Caco-2 (cell line): ENCODE results near the gene CFAP221. TPM values are rescaled to one million over a fixed set of nuclear protein-coding genes. Genes with fewer than 3 reads are reported as not detected.

Experiments used
- BruUV-seq: library from RNA; stranded (reverse); fragments of 400-500 nt; replicated peaks from 2 replicates; lab custom pipeline; 2021; lab: Mats Ljungman, UMichigan
- CTCF ChIA-PET: fragments of 300-600 bp; sonication (Branson Sonifier 250); formaldehyde crosslinking; loops from one replicate; lab custom pipeline; 2022; ENCODE audit warnings: antibody characterized with exemption; lab: Charles Lee
- POLR2A ChIA-PET: fragments of 300-600 bp; sonication (Branson Sonifier 250); formaldehyde crosslinking; loops from one replicate; lab custom pipeline; 2022; ENCODE audit warnings: antibody characterized with exemption; lab: Charles Lee
- DNase-seq, 2 experiments: peaks; one replicate each; pipeline versions ENCODE4 v3.0.0 to v3.0.0-alpha.2; 2020 to 2022
- H3K27me3 ChIP-seq: replicated peaks from 2 replicates; pipeline ENCODE4 v1.6.0; 2011; ENCODE audit warnings: low read length; ENCODE audit not compliant: control insufficient read depth, insufficient read depth
- H3K36me3 ChIP-seq: 2 replicates; pipeline ENCODE4 v1.5.1; 2011; ENCODE audit warnings: low read length; ENCODE audit not compliant: control insufficient read depth, insufficient read depth
- H3K4me1 ChIP-seq: fragments of 250-450 bp; sonication (Bioruptor Pico); 2 replicates; pipeline ENCODE4 v1.5.1; 2020; ENCODE audit warnings: mild to moderate bottlenecking
- H3K4me3 ChIP-seq: 2 replicates; pipeline ENCODE4 v1.5.1; 2011; ENCODE audit warnings: low read depth, mild to moderate bottlenecking, control low read depth, low read length
- H3K9me3 ChIP-seq: fragments of 250-450 bp; sonication (Bioruptor Pico); 2 replicates; pipeline ENCODE4 v1.5.1; 2020; ENCODE audit warnings: mild to moderate bottlenecking, moderate library complexity
- H3K27ac Mint-ChIP-seq: one replicate; pipeline ENCODE4 v1.8.0; 2022; ENCODE audit warnings: mixed read lengths; ENCODE audit not compliant: unreplicated experiment
- H3K27me3 Mint-ChIP-seq: one replicate; pipeline ENCODE4 v1.8.0; 2022; ENCODE audit warnings: mixed read lengths; ENCODE audit not compliant: insufficient read depth, unreplicated experiment
- H3K36me3 Mint-ChIP-seq: one replicate; pipeline ENCODE4 v1.8.0; 2022; ENCODE audit warnings: mild to moderate bottlenecking, mixed read lengths; ENCODE audit not compliant: insufficient read depth, unreplicated experiment
- H3K4me1 Mint-ChIP-seq: one replicate; pipeline ENCODE4 v1.8.0; 2022; ENCODE audit warnings: low read depth, mixed read lengths; ENCODE audit not compliant: unreplicated experiment
- H3K4me3 Mint-ChIP-seq: one replicate; pipeline ENCODE4 v1.8.0; 2022; ENCODE audit warnings: mild to moderate bottlenecking, moderate library complexity, mixed read lengths; ENCODE audit not compliant: unreplicated experiment
- H3K9me3 Mint-ChIP-seq: one replicate; pipeline ENCODE4 v1.8.0; 2022; ENCODE audit warnings: mixed read lengths; ENCODE audit not compliant: unreplicated experiment
- CTCF ChIP-seq, 2 experiments: fragments of 200-600 bp in 1 of 2; IDR thresholded peaks; 1 replicate in 1 of 2; 2 replicates in 1 of 2; pipeline versions ENCODE4 v1.5.1 to v1.8.0; 2011 to 2022; ENCODE audit warnings: antibody characterized with exemption in 1 of 2, control low read depth in 1 of 2, inconsistent platforms in 1 of 2, low read depth in 1 of 2, low read length in 1 of 2, mild to moderate bottlenecking in 1 of 2, moderate library complexity in 1 of 2; ENCODE audit not compliant: insufficient read depth in 1 of 2, severe bottlenecking in 1 of 2, unreplicated experiment in 1 of 2
- intact Hi-C: fragments of 100-400 bp; cut with micrococcal nuclease; formaldehyde crosslinking; loops from one replicate; pipeline ENCODE4 v1.10.0; 2022; ENCODE audit not compliant: unreplicated experiment
- total RNA-seq: library from RNA; stranded (reverse); gene quantifications from 2 replicates; pipeline ENCODE4 v1.2.3, GENCODE V29; 2022

The CFAP221 gene
- total RNA-seq, 1 experiment from 2014 or later = not detected

DNA sequence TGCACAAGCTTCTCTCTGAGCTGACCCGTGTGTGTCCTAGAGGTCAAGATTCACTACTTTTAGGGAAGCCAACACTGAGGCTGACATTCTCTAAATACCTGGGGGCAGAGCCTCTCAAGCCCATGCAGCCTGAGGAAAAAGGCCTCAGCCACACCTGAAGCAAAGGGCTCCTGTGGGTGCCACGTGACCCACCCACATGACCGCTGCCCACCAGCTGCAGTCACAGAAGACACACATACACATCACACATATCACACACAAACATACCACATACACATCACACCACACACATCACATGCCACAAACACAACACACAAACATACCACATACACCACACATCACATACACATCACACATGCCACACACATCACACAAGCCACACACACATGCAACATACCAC is 149.3 kb downstream of the CFAP221 start:
- Mint-ChIP-seq H3K36me3 (no peaks in the 10 kb centered on the region), H3K27me3 (no peaks in the 10 kb centered on the region), H3K4me3 (no peak overlapping the region), H3K27ac (no peak overlapping the region), H3K4me1 (peaks cover 8% of the 10 kb centered on the region), H3K9me3 (no peaks in the 10 kb centered on the region)
- DNase-seq = no peak
- intact Hi-C loops = no loop called here
- Histone ChIP-seq H3K4me1 (peaks cover 5% of the 10 kb centered on the region; the same call in 1 of the 2 replicates), H3K9me3 (no peaks in the 10 kb centered on the region), H3K36me3 (no peaks in the 10 kb centered on the region), H3K27me3 (no peaks in the 10 kb centered on the region), H3K4me3 (no peak overlapping the region)
- TF ChIP-seq CTCF (IDR thresholded peaks at IDR 0.05; ENCODE audit: insufficient read depth in 1 of 2, low read depth in 1 of 2, low read length in 1 of 2, severe bottlenecking in 1 of 2, unreplicated experiment in 1 of 2) = no peak
- CTCF ChIA-PET = no interaction called here
- POLR2A ChIA-PET = no interaction called here
- BruUV-seq = no TSS peak

- intact Hi-C loops = no loop called here
- DNase-seq = no peak
- Mint-ChIP-seq H3K27ac (no peak overlapping the region), H3K4me3 (no peak overlapping the region), H3K9me3 (no peaks in the 10 kb centered on the region), H3K27me3 (no peaks in the 10 kb centered on the region), H3K4me1 (peaks cover 8% of the 10 kb centered on the region), H3K36me3 (no peaks in the 10 kb centered on the region)
- no TSS peak for BruUV-seq
- Histone ChIP-seq H3K27me3 (no peaks in the 10 kb centered on the region), H3K4me1 (peaks cover 5% of the 10 kb centered on the region; the same call in 1 of the 2 replicates), H3K4me3 (no peak overlapping the region), H3K9me3 (no peaks in the 10 kb centered on the region), H3K36me3 (no peaks in the 10 kb centered on the region)
- no peak for TF ChIP-seq CTCF (IDR thresholded peaks at IDR 0.05; ENCODE audit: insufficient read depth in 1 of 2, low read depth in 1 of 2, low read length in 1 of 2, severe bottlenecking in 1 of 2, unreplicated experiment in 1 of 2)
- ChIA-PET CTCF (no interaction called here), POLR2A (no interaction called here)
These were observed 149.7 kb downstream of the CFAP221 start for GRCh38 chr2:119693967-119694366.

GRCh38 chr2:119694470-119694844 is 150.2 kb downstream of the CFAP221 start:
- ChIA-PET CTCF (interaction anchor here (0.8 kb wide), 1 partner anchor 16 kb away, joined by 11 read pairs; the partner anchor contains the start of gene TMEM177), POLR2A (no interaction called here)
- H3K9me3 ChIP-seq = no peaks in the 10 kb centered on the region
- intact Hi-C loops = no loop called here
- H3K4me3 Mint-ChIP-seq = no peak overlapping the region
- H3K4me1 Mint-ChIP-seq = peaks cover 8% of the 10 kb centered on the region
- H3K9me3 Mint-ChIP-seq = no peaks in the 10 kb centered on the region
- no TSS peak for BruUV-seq
- no peaks in the 10 kb centered on the region for H3K27me3 Mint-ChIP-seq
- H3K4me1 ChIP-seq = peaks cover 5% of the 10 kb centered on the region; the same call in 1 of the 2 replicates
- H3K36me3 Mint-ChIP-seq = no peaks in the 10 kb centered on the region
- H3K27ac Mint-ChIP-seq = no peak overlapping the region
- no peaks in the 10 kb centered on the region for H3K36me3 ChIP-seq
- no peak overlapping the region for H3K4me3 ChIP-seq
- no peaks in the 10 kb centered on the region for H3K27me3 ChIP-seq
- DNase-seq = no peak
- TF ChIP-seq CTCF (IDR thresholded peaks at IDR 0.05; ENCODE audit: insufficient read depth in 1 of 2, low read depth in 1 of 2, low read length in 1 of 2, severe bottlenecking in 1 of 2, unreplicated experiment in 1 of 2) = no peak
